Measurements from ENCODE around the gene EPRS1. TPM values are rescaled to one million over a fixed set of nuclear protein-coding genes. Genes with fewer than 3 reads are reported as not detected.

Gene EPRS1
- total RNA-seq, 4 donors from 2014 or later = 43.7 to 63.1 (median 54.8) TPM

GRCh38 chr1:220045356-220046051 lies 801 bp downstream of the EPRS1 start:
- no peak for TF ChIP-seq POLR2A (IDR thresholded peaks at IDR 0.05)
- TF ChIP-seq, protein P1, sequence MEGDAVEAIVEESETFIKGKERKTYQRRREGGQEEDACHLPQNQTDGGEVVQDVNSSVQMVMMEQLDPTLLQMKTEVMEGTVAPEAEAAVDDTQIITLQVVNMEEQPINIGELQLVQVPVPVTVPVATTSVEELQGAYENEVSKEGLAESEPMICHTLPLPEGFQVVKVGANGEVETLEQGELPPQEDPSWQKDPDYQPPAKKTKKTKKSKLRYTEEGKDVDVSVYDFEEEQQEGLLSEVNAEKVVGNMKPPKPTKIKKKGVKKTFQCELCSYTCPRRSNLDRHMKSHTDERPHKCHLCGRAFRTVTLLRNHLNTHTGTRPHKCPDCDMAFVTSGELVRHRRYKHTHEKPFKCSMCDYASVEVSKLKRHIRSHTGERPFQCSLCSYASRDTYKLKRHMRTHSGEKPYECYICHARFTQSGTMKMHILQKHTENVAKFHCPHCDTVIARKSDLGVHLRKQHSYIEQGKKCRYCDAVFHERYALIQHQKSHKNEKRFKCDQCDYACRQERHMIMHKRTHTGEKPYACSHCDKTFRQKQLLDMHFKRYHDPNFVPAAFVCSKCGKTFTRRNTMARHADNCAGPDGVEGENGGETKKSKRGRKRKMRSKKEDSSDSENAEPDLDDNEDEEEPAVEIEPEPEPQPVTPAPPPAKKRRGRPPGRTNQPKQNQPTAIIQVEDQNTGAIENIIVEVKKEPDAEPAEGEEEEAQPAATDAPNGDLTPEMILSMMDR (IDR thresholded peaks at IDR 0.05) = no peak
- intact Hi-C loops (cut with DNase I) = loop anchor here (10.0 kb wide), 1 partner anchor 49 kb away; the partner anchor contains the start of gene IARS2
- no peaks in the 10 kb centered on the region for H3K9me3 ChIP-seq
- 25 to 29% methylated on average over 17 of the region's 17 CpGs for WGBS, 2 donors
- H3K27me3 ChIP-seq = no peaks in the 10 kb centered on the region
- H3K27ac ChIP-seq = peak overlapping the region; percentile 54 to 78 (median 67)
- H3K4me3 ChIP-seq (replicated peaks in 1 of 3) = peak overlapping the region; percentile 61 to 91 (median 79)
- H3K36me3 ChIP-seq = no peaks in the 10 kb centered on the region
- no peak for DNase-seq
- peaks cover 4 to 13% of the 10 kb centered on the region in 2 donors for H3K4me1 ChIP-seq

- Histone ChIP-seq H3K4me3 (replicated peaks in 1 of 3) (no peak overlapping the region), H3K4me1 (peaks cover 4 to 13% of the 10 kb centered on the region in 2 donors), H3K36me3 (peaks cover 0 to 1% of the 10 kb centered on the region in 2 donors), H3K9me3 (no peaks in the 10 kb centered on the region), H3K27ac (no peak overlapping the region), H3K27me3 (no peaks in the 10 kb centered on the region)
- TF ChIP-seq POLR2A (IDR thresholded peaks at IDR 0.05) = no peak
- TF ChIP-seq, protein P1 (IDR thresholded peaks at IDR 0.05) = no peak
- DNase-seq = no peak
- WGBS, 2 donors = 86 to 88% methylated on average over 4 of the region's 4 CpGs
- intact Hi-C loops (cut with DNase I) = loop anchor here (10.0 kb wide), 1 partner anchor 50 kb away; the partner anchor contains the start of gene IARS2
These were observed 1.5 kb downstream of the EPRS1 start for GRCh38 chr1:220044678-220045355.

GRCh38 chr1:220043646-220044045 lies 2.7 kb downstream of the EPRS1 start:
- Histone ChIP-seq H3K4me1 (peaks cover 4 to 13% of the 10 kb centered on the region in 2 donors), H3K27ac (no peak overlapping the region), H3K36me3 (peaks cover 0 to 10% of the 10 kb centered on the region in 2 donors), H3K27me3 (no peaks in the 10 kb centered on the region), H3K4me3 (replicated peaks in 1 of 3) (no peak overlapping the region), H3K9me3 (no peaks in the 10 kb centered on the region)
- DNase-seq = no peak
- intact Hi-C loops (cut with DNase I) = loop anchor here (10.0 kb wide), 1 partner anchor 51 kb away; the partner anchor contains the start of gene IARS2
- TF ChIP-seq, protein P1 (IDR thresholded peaks at IDR 0.05) = no peak
- TF ChIP-seq POLR2A (IDR thresholded peaks at IDR 0.05) = no peak
- WGBS, 2 donors = 80 to 92% methylated on average over 2 of the region's 2 CpGs

DNA sequence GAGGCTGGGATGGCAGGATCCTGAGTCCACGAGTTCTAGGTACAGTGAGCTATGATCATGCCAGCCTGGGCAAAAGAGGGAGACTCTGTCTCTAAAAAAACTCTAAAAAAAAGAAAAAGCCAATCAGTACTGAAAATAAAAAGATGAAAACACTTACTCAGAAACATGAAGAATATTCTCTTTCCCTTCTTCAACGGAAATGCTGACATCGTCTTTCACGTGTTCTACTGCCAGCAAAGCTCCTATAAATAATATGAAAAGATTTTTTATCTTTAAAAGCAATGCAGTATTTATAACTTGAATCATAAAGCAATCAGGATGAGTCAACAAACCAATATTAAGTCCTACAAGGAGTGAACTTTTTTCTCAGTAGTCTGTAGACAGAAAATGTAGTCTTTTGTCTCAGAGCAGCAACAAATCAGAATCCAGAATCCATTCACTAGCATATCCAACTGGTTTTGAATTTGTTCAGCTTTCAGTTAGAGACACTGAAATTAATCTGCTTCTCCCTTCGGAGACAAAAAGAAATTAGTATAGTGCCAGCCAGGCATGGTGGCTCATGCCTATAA lies 6.2 kb downstream of the EPRS1 start:
- H3K27me3 ChIP-seq = no peaks in the 10 kb centered on the region
- H3K27ac ChIP-seq = no peak overlapping the region
- DNase-seq = no peak
- H3K4me3 ChIP-seq (replicated peaks in 1 of 3) = no peak overlapping the region
- H3K9me3 ChIP-seq = no peaks in the 10 kb centered on the region
- peaks cover 0 to 10% of the 10 kb centered on the region in 2 donors for H3K36me3 ChIP-seq
- intact Hi-C loops (cut with DNase I) = loop anchor here (10.0 kb wide), 1 partner anchor 55 kb away; the partner anchor contains the start of gene IARS2
- 90 to 91% methylated on average over 5 of the region's 5 CpGs for WGBS, 2 donors
- no peak for TF ChIP-seq POLR2A (IDR thresholded peaks at IDR 0.05)
- TF ChIP-seq, protein P1 (IDR thresholded peaks at IDR 0.05) = no peak
- H3K4me1 ChIP-seq = peaks cover 0 to 4% of the 10 kb centered on the region in 2 donors
